HG02798 (cell line): ENCODE measurements around the gene NLRC3.
"Not testable (repeated sequence)": the region's sequence is repeated elsewhere in the genome, so short reads cannot be mapped to it uniquely, and the experiment has no call there.

ENCODE experiments used
- ATAC-seq: cut with Tn5 transposase; IDR thresholded peaks from one replicate; pipeline ENCODE4 v1.9.1; 2021; ENCODE audit warnings: mild to moderate bottlenecking; ENCODE audit not compliant: unreplicated experiment, poor library complexity

Gene NLRC3, protein sequence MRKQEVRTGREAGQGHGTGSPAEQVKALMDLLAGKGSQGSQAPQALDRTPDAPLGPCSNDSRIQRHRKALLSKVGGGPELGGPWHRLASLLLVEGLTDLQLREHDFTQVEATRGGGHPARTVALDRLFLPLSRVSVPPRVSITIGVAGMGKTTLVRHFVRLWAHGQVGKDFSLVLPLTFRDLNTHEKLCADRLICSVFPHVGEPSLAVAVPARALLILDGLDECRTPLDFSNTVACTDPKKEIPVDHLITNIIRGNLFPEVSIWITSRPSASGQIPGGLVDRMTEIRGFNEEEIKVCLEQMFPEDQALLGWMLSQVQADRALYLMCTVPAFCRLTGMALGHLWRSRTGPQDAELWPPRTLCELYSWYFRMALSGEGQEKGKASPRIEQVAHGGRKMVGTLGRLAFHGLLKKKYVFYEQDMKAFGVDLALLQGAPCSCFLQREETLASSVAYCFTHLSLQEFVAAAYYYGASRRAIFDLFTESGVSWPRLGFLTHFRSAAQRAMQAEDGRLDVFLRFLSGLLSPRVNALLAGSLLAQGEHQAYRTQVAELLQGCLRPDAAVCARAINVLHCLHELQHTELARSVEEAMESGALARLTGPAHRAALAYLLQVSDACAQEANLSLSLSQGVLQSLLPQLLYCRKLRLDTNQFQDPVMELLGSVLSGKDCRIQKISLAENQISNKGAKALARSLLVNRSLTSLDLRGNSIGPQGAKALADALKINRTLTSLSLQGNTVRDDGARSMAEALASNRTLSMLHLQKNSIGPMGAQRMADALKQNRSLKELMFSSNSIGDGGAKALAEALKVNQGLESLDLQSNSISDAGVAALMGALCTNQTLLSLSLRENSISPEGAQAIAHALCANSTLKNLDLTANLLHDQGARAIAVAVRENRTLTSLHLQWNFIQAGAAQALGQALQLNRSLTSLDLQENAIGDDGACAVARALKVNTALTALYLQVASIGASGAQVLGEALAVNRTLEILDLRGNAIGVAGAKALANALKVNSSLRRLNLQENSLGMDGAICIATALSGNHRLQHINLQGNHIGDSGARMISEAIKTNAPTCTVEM

DNA sequence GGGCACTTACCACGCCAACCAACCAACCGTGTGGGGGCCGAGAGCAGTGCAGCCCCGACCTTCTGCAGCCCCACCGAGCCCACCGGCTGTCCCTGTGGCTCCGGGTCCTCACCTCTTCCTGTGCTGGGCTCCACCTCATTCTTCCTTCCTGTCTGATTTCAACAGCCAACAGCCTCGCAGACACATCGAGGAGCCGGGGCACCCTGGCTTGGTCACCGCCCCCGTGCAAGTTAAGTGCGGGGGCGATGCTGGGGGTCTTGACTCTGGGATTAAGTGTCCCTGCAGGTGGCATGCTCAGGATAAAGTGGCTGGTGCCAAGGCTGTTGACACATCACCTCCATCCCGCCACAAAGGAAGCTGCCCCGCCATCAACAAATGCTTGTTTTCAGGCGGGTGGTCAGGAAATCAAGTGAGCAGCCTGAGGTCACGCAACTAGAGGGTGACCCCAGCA is at the start of gene NLRC3:
Gene NLRC3, minus strand, starts transcription at position 102 of the 451 bp plus-strand sequence. CDS start 12,367 bp downstream, outside the sequence.
- ATAC-seq: no peak

- no peak for ATAC-seq
Measured at GRCh38 chr16:3625911-3626732, 48.9 kb upstream of the NLRC3 start.

- no peak for ATAC-seq
Measured at GRCh38 chr16:3625331-3625730, 48.1 kb upstream of the NLRC3 start.

DNA sequence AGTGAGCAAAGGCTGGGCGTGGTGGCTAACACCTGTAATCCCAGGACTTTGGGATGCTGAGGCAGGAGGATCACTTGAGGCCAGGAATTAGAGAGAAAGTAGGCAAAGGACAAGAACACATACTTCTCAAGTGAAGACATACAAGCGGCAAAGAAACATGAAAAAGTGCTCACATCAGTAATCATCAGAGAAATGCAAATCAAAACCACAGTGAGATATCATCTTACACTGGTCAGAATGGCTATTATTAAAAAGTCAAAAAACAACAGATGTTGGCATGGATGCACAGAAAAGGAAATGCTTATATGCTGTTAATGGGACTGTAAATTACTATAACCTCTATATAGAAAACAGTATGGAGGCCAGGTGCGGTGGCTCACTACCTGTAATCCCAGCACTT is 46.4 kb upstream of the NLRC3 start:
- ATAC-seq: peak; percentile 40

- no peak for ATAC-seq
Measured at GRCh38 chr16:3618769-3619141, 41.6 kb upstream of the NLRC3 start.

DNA sequence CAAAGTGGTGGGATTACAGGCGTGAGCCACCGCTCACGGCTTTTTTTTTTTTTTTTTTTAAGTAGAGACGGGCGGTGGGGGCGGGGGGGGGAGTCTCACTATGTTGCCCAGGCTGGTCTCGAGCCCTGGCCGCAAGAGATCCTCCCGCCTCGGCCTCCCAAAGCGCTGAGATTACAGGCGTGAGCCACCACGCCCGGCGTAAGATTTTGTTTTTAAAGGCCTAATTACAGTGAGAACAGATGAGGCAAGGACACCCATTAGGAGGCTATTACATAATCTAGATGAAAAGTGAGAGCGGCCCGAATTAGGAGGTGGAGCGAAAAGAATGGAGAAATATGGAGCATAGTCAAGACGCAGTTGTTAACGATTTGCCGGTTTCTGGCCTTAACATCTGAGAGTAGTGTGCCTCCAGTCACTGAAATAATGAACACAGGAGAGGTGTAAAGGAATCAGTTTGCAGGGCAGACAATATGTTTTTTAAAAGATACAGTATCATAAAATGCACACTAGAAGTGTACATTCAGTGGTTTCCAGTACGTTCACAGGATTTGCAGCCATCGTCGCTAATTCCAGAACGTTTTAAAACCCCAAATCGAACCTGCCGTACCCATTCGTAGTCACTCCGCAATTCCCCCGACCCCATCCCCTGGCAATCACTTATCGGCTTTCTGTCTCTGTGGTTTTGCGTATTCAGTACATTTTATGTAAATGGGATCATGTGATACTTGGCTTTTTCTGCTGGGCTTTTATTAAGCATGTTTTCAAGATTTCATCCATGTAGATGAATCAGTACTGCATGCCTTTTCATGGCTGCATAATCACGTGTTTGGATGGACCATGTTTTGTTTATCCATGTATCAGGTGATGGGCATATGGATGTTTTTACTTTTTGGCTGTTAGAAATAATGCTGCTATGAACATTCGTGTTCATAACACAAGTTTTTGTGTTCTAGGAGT is 35.6 kb upstream of the NLRC3 start:
- ATAC-seq: no peak

DNA sequence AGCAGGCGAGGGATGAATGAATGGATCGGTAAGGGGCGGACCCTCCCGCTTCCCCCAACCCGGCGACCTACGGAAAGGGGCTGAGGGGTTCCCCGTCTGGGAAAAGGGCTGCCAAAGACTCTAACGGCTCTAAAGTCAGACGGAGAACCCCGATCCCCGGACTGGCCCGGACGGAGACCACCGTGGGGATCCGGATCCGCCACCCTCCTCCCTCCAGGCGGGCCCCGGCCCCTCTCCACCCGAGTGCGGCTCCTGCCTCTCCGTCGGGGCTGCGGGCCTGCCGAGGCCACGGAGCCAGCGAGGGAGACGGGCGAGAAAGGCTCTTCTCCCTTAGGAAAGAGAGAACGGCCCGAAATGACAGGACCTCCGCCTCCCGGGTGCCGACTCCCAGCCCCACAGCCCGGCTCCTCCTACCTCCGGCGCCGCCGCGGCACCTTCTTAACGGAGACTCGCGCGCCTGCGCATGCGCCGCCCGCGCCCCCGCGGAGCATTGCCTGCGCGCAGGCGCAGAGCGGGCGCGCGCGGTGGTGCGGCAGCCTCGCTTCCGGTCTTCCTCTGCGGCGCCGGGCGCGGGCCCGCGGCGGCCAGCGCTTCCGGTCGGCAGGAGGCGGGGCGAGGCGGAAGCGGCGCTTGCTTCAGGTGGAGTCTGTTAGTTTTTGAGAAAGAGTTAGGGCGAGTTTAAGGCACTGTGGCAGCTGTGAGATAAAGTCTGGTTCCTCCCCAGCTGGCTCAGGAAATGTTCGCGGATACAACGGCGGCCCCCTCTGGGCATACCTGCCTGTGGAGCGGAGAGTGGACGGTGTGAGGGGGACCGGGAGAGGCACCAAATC is 34.2 kb upstream of the NLRC3 start, which contains the start of gene SLX4:
Gene SLX4, minus strand, starts transcription at position 461 of the 830 bp plus-strand sequence. CDS start 2,642 bp downstream, outside the sequence.
- ATAC-seq: peak; percentile 94

DNA sequence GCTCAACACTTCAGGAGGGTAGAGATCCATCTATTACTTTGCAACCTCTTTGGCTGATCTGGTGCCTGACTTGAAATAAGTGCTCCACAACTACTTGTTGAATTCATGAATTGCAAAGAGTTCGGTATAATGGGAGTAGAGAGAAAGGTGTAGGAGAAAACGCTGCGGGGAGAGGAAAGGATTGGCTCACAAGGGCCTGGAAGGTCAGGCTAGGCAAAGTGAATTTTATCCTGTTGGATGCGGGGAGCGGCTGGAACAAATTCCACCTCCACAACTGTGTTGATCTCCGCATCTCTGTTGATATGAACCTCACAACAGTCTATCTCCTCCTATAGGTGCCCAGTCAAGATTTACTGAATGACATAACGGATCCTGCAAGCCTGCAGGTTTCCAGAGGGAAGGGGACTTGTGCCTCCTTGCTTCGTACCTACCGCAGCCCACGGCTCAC is 33.5 kb upstream of the NLRC3 start:
- no peak for ATAC-seq

- no peak for ATAC-seq
Measured at GRCh38 chr16:3609895-3610697, 32.9 kb upstream of the NLRC3 start.

GRCh38 chr16:3608976-3609375 is 31.8 kb upstream of the NLRC3 start:
- not testable (repeated sequence) for ATAC-seq

DNA sequence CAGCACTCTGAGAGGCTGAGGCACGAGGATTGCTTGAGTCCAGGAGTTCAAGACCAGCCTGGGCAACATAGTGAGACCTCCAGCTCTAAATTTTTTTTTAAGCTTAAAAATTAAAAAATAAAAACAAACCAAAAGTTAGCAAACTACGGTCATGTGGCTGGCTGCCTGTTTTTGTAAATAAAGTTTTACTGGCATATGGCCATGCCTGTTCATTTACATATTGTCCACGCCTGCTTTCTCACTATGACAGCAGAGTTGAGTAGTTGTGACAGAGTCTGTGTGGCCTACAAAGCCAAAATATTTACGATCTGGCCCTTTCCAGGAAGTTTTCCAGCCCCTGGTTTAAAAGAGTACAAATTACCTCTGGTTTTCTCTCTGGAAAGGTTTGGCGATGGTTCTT is 30.9 kb upstream of the NLRC3 start:
- no peak for ATAC-seq

GRCh38 chr16:3607634-3608033 is 30.4 kb upstream of the NLRC3 start:
- no peak for ATAC-seq

GRCh38 chr16:3607161-3607560 is 30.0 kb upstream of the NLRC3 start:
- no peak for ATAC-seq

DNA sequence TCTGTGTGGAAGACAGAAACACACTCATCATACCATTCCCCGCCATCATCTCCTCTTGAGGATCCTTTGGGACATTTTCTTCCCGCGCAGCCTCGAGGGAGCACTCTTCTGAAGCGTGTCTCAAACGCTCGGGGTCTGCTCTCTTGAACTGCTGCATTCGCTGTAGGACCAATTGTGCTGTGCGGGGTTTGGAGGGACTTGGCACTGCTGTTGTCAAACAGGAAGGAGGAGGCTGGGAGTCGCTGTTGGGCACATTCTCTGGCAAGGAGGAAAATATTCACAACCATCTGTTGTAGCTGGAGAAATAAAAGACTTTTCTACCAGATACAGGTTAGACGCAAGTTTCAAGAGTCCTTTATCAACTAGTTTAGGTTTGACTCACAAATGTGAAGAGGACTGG is 29.2 kb upstream of the NLRC3 start:
- ATAC-seq: no peak

GRCh38 chr16:3602320-3602653 is 25.1 kb upstream of the NLRC3 start:
- no peak for ATAC-seq

GRCh38 chr16:3601614-3602319 is 24.6 kb upstream of the NLRC3 start:
- no peak for ATAC-seq

- ATAC-seq: no peak
Measured at GRCh38 chr16:3599922-3600321, 22.7 kb upstream of the NLRC3 start.
